ENCODE results near the gene RPS2.

- TF ChIP-seq, protein P1, sequence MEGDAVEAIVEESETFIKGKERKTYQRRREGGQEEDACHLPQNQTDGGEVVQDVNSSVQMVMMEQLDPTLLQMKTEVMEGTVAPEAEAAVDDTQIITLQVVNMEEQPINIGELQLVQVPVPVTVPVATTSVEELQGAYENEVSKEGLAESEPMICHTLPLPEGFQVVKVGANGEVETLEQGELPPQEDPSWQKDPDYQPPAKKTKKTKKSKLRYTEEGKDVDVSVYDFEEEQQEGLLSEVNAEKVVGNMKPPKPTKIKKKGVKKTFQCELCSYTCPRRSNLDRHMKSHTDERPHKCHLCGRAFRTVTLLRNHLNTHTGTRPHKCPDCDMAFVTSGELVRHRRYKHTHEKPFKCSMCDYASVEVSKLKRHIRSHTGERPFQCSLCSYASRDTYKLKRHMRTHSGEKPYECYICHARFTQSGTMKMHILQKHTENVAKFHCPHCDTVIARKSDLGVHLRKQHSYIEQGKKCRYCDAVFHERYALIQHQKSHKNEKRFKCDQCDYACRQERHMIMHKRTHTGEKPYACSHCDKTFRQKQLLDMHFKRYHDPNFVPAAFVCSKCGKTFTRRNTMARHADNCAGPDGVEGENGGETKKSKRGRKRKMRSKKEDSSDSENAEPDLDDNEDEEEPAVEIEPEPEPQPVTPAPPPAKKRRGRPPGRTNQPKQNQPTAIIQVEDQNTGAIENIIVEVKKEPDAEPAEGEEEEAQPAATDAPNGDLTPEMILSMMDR (IDR thresholded peaks at IDR 0.05) = no peak
- TF ChIP-seq FOXJ3 (CRISPR knock-in tag; IDR thresholded peaks at IDR 0.05; ENCODE audit: borderline replicate concordance) (no peak), CBFB (CRISPR knock-in tag; IDR thresholded peaks at IDR 0.05; ENCODE audit: low read depth) (no peak), CREM (CRISPR knock-in tag; IDR thresholded peaks at IDR 0.05) (no peak), ZBTB21 (CRISPR knock-in tag; IDR thresholded peaks at IDR 0.05; ENCODE audit: borderline replicate concordance) (no peak), TCF7 (CRISPR knock-in tag; IDR thresholded peaks at IDR 0.05; ENCODE audit: low read depth) (no peak), JUN (CRISPR knock-in tag; IDR thresholded peaks at IDR 0.05) (no peak), TEAD4 (CRISPR knock-in tag; IDR thresholded peaks at IDR 0.05) (no peak), ATF3 (CRISPR knock-in tag; conservative IDR thresholded peaks at IDR 0.05) (no peak), GABPB1 (CRISPR knock-in tag; IDR thresholded peaks at IDR 0.05) (no peak), ELF4 (CRISPR knock-in tag; IDR thresholded peaks at IDR 0.05; ENCODE audit: low read depth) (no peak)
- TF ChIP-seq, protein P2, sequence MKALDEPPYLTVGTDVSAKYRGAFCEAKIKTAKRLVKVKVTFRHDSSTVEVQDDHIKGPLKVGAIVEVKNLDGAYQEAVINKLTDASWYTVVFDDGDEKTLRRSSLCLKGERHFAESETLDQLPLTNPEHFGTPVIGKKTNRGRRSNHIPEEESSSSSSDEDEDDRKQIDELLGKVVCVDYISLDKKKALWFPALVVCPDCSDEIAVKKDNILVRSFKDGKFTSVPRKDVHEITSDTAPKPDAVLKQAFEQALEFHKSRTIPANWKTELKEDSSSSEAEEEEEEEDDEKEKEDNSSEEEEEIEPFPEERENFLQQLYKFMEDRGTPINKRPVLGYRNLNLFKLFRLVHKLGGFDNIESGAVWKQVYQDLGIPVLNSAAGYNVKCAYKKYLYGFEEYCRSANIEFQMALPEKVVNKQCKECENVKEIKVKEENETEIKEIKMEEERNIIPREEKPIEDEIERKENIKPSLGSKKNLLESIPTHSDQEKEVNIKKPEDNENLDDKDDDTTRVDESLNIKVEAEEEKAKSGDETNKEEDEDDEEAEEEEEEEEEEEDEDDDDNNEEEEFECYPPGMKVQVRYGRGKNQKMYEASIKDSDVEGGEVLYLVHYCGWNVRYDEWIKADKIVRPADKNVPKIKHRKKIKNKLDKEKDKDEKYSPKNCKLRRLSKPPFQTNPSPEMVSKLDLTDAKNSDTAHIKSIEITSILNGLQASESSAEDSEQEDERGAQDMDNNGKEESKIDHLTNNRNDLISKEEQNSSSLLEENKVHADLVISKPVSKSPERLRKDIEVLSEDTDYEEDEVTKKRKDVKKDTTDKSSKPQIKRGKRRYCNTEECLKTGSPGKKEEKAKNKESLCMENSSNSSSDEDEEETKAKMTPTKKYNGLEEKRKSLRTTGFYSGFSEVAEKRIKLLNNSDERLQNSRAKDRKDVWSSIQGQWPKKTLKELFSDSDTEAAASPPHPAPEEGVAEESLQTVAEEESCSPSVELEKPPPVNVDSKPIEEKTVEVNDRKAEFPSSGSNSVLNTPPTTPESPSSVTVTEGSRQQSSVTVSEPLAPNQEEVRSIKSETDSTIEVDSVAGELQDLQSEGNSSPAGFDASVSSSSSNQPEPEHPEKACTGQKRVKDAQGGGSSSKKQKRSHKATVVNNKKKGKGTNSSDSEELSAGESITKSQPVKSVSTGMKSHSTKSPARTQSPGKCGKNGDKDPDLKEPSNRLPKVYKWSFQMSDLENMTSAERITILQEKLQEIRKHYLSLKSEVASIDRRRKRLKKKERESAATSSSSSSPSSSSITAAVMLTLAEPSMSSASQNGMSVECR (CRISPR knock-in tag; IDR thresholded peaks at IDR 0.05; ENCODE audit: borderline replicate concordance) = no peak
- TF ChIP-seq, protein P3, sequence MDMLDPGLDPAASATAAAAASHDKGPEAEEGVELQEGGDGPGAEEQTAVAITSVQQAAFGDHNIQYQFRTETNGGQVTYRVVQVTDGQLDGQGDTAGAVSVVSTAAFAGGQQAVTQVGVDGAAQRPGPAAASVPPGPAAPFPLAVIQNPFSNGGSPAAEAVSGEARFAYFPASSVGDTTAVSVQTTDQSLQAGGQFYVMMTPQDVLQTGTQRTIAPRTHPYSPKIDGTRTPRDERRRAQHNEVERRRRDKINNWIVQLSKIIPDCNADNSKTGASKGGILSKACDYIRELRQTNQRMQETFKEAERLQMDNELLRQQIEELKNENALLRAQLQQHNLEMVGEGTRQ (CRISPR knock-in tag; IDR thresholded peaks at IDR 0.05) = no peak
- TF ChIP-seq, protein P4, sequence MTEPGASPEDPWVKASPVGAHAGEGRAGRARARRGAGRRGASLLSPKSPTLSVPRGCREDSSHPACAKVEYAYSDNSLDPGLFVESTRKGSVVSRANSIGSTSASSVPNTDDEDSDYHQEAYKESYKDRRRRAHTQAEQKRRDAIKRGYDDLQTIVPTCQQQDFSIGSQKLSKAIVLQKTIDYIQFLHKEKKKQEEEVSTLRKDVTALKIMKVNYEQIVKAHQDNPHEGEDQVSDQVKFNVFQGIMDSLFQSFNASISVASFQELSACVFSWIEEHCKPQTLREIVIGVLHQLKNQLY (CRISPR knock-in tag; IDR thresholded peaks at IDR 0.05) = no peak
Observed at GRCh38 chr16:1976951-1977874, 12.6 kb upstream of the RPS2 start.
